Measurements from ENCODE around the gene BSN.

DNA sequence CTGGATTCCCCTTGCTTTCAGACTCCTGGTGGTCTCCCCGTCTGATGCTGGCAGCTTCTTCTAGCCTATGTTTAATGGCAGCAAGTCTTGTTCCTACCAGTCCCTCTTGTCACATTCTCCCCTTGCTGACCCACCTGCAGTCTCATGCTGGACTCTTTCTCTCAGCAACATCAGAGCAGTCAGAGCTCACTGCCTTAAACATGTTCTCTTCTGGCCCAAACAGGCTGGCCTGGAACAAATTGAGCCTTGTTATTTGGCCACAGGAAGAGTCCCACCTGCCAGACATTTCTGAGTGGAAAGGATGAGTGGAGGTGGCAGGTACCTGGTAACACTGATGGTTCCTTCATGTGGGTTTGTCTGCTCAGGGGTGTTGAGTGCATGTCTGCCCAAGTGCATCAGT is 60.7 kb downstream of the BSN start:
- TF ChIP-seq POLR2A (IDR thresholded peaks at IDR 0.05; ENCODE audit: low read depth, low read length) (no peak), POLR2AphosphoS5 (IDR thresholded peaks at IDR 0.05; ENCODE audit: low read depth, low read length) (no peak)

All from GM12891 (cell line).